Islet precursor cell (in vitro differentiated cells): ENCODE data around the gene ALPP.
"Not testable (repeated sequence)": the region's sequence is repeated elsewhere in the genome, so short reads cannot be mapped to it uniquely, and the experiment has no call there.

Experiments used
- DNase-seq: peaks from one replicate; pipeline ENCODE4 v3.0.0-alpha.2; 2018

Gene ALPP

DNA sequence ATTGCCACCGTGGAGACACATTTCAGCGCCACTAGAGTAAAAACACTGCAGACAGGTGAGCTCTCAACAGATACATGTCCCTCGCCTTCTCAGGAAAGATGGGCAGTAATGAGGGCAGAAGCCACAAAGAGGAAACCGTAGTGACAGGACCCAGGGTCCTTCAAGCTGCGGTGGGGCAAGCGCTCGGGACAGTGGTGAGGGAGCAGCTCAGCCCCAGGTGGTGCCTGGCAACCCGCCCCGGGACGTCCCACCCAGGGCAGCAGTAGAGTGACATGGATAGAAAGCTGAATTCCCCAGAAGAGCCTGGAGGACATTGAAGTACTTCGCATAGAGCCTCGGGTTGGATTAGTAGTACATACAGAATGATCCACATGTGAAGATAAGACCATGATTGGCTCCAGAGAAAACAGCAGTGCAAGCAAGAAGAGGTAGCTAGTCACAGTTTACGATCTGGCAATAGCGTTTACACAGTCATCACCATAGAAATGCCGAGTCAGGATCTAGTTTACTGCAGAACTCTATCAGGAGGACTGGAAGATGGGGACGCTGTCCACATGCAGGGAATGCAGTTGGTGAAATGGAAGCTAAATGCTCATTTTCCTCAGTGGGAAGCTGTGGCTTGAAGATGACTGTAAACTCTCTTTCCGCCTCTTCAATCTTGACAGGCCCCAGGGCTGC is 37.4 kb upstream of the ALPP start:
- no peak for DNase-seq

DNA sequence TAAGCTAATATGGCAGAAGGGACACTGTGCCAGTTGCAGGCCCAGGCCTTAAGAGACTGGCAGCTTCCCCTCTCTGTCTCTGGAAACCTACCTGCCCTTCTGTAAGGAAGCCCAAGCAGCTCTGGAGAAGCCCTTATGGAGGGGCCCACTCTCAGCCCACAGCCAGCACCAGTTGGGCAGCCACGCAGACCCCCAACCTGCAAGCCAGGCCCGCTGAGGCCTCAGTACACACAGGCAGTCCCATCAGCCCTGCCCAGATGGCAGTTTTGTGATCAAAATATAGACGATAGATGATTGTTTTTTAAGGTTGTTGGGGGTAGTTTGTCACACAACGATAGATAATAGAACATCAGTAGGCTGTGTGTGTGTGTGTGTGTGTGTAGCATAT is 36.8 kb upstream of the ALPP start:
- DNase-seq: no peak

DNA sequence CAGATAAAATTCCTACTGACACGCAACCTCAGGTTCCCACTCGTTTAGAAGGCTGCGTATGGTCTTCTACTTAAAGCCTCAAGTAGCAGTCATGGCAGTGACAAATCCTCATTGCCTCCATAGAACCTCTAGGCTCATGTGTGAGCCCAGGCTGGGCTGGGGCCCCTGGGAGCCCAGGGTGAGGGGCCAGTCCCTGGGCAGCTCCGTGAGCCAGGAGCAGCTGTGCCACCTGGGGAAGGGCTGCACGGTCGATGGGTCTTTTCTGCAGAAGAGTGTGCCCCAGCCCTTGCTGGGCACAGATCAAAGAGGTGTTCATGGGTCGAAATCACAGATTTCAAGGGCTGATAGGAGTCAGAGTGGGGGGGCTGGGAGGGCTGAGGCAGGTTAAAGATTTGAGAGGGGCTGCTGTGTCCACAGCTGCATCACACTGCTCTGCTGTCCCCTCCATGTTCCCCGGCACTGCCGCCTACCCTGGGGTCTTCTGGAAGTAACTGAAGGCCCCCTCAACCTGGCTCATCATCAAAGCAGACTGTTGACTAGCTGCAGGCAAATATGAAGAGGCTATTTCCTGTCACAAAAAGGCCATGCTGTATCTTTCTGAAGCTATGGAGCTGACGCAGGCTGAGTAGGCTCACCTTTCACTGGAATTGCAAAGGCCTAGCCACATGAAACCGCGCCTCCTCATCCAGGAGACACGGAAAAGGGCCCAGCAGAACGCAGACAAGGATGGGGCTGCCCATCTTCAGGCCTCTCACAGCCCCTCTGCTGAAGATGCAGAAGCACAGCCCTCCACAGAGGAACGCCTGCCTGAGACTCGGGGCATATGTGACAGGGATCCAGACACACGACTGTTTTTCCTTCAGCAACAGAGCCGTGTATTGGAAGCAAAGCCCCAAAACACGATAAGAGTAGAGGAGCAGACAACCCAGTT is 35.7 kb upstream of the ALPP start:
- DNase-seq: no peak

DNA sequence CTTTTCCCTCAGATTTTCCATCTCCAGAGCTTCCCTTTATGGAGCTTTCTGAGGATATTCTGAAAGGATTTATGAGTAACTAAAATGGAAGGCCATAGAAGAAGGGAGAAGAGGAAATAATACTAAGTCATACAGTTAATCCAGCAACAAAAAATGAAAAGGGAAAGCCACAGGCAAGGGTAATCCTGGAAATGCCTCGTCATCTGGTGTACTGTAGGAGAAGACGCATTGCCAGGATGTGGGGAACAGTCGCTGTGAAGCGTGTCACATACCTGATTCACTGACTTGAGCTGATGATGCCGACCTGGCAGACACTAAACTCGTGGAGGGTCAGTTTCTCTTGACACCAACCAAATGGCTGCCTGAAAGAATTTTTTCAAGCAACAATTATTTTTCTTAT is 34.7 kb upstream of the ALPP start:
- DNase-seq: no peak

DNA sequence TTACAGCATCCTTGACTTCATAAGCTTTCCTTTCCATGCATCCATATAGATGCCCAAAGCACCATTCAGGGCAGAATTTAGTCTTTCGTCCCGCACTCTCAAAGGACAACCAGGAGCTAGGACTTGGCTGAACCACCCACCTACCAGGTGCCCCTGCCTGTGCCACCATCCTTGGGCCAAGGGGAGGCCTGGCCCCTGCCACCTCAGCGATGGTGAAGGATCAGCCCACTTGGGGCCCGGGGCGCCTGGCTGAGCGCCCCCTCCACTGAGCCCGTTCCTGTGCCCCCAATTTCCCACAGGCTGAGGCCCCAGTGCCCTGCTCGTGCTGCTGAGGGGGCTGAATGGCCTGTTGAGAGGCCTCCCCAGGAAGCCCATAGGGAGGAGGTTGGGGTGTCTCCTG is 33.3 kb upstream of the ALPP start:
- no peak for DNase-seq

DNA sequence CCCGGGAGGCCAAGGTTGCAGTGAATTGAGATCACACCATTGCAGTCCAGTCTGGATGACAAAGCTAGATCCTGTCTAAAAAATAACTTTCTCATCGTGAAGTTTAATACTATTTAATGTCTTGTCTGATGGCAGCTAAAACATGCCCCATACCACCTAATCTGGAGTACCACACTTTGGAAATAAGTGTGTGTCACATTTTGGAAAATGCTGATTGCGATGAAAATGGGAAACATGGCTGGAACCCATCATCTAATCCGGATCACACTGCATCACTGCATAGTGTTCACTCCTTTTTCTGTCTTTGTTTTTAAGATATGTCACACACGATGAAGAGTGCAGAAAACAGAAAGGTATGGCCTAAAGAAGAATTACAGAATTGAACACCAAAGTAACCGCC is 31.2 kb upstream of the ALPP start:
- no peak for DNase-seq

DNA sequence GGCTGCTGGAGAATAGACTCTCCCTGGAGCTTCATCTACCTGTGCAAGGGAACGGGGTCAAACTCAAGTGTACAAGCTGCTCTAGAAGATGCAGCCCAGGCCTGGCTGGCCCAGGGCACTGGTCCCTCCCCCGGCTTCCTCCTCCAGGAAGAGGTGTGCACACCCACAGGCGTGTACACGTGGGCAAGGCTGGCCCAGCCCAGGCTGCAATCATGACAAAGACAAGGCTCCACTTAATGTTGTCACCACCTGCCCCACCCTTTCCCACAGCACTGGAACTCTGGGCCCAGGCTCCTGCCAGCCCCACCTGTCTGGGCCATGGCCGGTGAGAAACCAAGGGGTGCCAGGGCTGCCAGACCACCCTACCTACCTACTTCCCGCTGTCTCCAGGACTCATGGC is 29.6 kb upstream of the ALPP start:
- DNase-seq: no peak

DNA sequence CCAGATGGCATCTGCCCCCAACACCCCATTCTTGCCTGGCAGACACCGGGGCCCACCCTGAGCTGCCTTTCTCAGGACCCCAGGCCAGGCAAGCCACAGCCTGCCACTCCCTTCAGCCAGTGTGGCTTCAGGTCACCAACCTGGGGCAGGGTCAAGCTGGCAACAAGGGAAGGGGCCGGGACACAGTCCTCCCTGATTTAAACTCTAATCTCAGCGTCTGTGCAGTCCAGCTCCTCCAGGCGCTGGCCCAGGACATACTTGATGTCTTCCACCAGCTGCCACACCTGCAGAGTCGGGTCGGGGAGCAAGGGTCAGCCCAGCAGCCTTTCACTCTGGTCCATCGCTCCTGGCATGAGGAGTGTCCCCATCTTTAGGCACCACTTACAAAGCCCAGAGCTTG is 29.0 kb upstream of the ALPP start:
- DNase-seq: no peak

DNA sequence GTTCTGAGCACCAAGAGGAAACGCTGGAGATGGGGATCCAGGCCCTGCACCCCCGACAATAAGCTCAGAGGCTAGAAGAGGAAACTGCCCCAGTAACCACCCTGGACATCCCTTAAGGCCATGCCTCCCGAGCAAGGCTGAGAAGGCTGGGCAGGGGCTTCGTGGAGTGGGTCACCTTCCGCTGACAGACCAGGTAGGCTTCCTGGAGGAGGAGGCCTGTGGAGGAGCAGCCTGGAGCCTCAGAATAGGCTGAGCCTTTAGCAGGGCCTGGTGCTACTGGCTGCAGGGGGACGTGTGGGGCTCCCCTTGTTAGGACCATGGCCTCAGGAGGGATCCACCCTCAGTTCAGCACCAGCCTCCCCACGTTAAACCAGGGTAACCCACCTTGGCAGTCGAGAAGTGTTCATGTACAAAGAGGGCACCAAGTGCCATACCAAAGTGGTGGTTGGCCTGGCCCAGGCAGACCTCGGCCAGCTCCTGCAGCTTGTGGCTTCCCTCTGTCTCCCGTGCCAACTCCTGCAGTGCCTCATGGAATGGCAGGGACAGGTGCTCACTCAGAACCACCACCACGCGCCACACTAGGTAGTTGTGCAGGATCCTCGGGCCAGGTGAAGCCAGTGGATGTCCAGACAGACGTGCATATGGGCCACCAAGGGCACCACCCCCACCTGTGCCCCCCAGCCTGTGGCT is 28.5 kb upstream of the ALPP start:
- DNase-seq: no peak

DNA sequence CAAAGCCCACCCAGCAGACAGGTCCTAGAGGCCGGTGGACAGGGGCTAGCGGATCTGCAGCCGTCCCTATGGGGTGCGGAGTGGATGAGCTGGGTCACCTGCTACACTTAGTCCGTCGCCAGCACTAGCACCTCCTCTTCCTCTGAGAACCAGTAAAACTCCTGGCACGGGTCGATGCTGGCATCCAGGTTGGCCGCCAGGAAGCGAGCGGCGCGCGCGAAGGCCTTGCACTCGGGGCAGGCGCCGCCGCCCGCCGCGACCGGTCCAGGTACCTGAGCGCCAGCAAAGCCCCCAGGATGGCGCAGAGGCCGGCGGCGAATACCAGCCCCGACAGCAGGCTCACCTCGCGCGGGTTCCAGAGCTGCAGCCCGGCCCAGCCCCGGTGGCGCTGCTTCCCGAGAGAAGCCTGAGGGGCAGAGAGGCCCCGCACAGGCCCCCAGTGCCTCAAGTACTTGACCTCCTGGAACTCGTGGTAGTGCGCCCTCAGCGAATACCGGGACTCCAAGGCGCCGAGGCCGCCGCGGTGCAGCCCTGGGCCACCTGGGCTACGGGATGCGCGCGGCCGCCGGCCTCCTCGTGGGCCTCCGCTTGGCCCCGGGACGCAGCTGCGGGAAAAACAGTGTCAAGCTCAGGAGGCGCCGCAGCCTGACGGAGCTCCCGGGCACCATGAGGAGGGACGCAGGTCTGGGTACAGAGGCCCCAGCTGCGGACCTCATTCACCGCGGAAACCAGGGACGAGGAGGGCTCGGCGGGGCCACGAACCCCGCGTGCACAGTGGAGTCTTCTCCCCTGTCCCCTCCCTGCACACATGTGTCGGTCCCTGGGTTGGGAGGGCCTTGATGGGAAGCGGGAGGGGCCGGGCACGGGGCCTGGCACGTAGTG is 27.5 kb upstream of the ALPP start:
- no peak for DNase-seq

DNA sequence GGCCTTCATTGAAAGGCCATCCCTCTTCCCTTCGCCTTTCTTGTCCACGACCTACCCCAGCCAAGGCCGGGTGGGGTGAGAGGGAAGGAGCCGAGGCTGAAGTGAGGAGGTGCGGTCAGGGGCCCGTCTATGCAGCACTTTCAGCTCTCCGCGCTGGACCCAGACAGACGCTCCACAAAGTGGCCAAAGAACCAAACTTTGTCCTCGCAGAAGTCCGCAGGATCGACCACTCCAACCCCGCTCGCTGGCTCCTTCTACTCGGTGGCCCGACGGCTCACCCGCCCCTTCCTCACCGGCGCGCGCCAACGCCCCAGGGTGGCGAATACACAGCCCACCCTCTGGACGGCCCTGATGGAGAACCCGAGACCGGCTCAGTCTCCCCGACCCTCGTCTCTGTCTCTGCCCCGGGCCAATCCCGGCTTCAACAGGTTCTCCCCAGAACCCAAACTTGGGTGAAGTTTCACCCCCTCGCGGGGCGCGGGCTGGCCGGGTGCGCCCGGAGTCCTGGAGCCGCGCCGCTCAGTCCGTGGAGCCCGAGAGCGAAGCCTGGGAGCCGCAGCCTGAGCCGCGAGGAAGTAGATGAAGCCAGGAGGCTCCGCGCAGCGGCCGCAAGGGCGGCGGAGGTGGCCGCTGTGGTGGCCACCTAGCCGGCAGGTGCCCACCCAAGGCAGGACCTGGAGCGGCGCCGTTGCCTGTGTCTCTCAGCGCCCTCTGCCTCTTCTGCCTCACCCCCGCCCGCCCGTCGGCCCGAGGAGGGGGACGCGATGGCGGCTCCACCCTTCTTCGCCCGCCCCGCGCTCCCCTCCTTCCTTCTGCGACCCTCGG is 26.7 kb upstream of the ALPP start:
- DNase-seq: no peak

DNA sequence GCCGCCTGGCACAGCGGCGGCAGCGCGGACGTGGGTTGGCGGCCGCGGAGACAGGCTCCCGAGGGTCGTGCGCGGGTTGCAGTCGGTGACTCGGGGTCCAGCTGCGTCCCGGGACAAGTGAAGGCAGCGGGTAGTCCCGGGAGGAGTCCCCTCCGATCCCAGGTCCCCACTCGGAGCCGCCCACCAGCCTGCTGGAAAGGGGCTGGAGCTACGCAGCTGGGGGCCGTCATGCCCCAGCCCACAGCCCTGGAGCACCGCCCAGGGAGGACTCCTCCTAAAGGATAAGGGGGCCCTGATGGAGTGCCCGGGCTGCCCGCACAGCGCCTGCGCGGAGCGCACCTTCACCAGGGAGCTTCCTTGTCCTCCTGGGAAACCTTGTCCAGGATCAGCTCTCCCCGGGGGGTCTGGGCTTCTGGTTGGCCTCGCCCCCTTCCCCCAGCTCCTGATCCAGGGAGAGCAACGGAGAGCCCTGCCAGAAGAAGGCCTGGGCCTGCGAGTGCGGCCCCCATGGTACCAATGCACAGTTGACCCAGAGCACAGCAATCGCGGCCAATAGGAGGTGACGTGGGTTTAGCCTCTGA is 25.9 kb upstream of the ALPP start:
- DNase-seq: no peak

DNA sequence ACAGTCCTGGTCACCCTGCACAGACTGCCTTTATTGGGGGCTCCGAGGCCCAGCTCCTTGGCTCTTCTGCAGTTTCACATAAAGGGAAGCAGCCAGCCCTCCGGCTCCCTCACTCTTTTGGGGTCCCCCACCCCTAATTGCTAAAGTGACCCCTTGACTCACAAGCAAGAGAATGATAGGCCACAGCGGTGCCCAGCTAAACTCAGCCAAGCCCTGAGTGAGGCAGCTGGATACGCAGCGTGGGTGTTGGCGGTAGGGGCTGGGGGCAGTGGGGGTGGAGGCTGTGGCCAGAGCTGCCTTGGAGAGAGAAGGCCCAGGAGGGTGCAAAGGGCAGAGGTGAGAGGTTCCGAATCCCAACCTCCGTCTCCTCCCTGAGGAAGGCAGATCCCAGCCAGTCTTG is 25.5 kb upstream of the ALPP start:
- DNase-seq: no peak

DNA sequence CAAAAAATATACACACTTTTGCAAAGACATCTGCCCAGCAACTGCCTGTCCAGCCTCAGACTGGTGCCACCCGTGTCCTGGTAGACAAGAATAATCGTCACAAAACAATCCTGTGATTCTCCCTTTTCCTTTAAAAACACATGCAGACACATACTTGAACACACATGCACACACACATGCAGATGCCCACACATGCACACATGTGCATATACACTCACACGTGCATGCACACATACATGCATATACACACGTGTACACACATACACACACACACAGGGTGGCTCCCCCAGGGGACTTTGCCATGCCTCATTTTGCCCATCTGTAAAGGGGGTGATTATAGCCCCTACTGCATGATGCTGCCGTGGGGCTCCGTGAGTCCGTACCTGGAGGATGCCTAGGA is 24.9 kb upstream of the ALPP start:
- DNase-seq: no peak

DNA sequence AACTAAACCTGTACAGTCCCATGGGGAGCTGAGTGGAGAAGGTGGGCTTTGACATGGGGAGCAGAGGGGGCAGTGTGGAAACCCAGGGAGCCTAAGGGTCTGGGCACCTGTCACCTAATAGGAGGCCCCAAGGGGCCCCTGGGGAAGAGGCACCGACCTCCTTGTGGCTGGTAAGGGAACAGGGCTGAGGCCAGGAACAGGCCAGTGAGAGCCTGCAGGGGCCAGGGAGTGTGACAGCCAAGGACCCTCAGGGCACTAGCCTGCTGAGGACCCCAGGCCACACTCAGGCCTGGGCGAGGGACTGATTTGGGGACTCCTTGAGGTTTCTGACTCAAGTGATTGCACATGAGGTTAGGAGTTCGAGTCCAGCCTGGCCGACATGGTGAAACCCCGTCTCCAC is 24.5 kb upstream of the ALPP start:
- DNase-seq: no peak

DNA sequence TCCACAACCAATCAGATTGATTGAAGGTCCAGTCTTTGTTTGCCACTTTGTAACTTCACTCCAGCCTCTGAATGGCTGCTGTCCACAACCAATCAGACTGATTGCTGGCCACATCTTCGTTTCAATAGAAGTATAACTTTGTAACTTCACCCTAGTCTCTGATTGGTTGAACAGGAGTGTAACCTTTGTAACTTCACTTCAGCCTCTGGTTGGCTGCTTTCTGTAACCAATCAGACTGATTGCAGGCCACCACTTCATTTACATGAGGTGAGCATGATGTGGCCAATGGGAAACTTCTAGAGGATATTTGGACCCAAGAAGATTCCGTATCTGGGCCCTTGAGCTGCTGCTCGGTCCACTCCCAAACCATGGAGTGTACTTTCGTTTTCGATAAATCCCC is 16.9 kb upstream of the ALPP start:
- no peak for DNase-seq

DNA sequence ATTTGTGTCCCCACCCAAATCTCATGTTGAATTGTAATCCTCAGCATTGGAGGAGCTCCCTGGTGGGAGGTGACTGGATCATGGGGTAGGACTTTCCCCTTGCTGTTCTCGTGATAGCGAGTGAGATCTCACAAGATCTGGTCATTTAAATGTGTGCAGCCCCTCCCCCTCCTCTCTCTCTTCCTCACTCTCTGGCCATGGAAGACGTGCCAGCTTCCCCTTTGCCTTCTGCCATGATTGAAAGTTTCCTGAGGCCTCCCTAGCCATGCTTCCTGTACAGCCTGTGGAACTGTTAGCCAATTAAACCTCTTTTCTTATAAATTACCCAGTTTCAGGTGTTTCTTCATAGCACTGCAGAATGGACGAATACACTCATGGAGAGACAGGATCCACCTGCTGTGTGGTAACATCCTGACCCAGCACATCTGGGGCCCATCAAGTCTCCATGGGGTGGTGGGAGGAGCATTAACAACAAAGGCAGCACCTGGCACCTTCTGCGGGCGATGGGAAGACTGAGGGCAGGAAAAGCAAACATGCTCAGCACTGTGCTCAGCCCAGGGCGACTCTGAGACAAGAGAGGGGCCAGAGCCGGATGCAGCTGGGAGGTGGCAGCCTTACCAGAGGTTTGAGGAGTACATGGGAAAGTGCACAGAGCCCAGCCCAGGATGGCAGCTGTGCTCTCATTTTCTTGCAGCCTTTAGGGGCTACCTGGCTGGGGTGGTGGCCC is 16.2 kb upstream of the ALPP start:
- no peak for DNase-seq

DNA sequence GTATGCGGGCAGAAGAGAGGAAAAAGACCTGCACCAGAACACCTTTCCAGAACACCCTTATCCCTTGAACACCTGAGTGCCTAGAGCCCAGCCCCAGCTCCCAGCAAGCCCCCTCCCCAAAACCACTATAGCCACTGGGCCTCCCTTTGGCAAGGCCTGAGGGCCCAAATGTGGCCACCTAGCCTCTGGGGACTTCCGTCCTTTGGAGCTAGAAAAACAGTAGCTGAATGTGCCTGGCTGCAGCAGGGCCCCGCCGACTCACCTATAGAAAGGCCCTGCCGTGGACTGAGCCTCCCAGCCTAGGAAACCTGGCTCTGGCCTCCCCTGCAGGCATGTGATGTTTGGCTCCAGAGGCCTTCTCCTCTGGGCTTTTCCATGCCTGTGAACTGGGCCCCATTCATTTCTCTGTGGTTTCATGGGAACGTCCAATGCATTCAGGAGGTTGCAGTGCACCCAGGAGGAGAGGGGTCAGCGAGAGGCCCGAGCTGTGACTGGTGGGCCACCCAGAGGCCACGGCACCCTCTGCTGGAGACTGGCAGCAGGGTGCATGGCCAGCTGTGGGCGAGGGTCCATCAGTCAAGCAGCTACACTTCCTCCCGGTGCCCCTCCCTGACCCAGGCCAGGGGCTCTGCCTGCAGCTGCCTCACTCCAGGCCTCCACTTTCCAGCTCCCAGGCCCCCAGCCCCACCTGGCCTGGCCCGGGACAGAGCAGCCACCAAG is 15.3 kb upstream of the ALPP start:
- not testable (repeated sequence) for DNase-seq

DNA sequence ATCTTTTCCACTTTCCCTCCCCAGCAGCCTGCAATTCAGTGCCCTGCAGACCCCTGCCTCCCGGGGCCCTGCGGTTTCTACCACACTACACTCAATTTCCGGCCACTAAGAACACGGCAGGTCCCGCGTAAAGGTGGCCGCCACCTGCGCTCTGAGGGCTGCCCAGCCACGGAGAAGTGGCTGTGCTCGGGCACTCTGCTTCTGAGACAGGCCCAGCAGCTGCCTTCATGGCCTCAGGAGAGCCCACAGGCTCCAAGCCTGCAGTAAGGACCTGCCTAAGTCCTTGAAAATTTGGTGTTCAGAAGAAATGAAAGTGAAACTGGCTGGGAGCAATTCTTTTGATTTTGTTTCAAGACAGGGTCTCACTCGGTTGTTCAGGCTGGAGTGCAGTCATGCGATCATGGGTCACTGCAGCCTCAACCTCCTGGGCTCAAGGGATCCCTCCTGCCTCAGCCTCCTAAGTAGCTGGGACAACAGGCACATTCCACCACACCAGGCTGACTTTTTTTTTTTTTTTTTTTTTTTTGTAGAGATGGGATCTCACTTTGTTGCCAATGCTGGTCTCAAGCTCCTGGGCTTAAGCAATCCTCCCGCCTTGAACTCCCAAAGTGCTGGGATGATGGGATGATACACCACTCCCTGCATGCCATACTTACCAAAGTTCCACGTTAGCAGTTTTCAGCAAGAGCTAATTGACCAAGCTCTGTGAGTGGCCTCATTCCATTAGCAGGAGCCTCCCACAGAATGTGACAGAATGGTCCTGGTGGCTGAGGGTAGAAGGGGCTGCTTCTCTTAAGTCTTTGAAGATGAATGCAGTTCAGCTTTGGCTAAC is 14.6 kb upstream of the ALPP start:
- DNase-seq: no peak
